ENCODE measurements around the gene SGK1.
"Not testable (repeated sequence)": the region's sequence is repeated elsewhere in the genome, so short reads cannot be mapped to it uniquely, and the experiment has no call there.

Gene SGK1

DNA sequence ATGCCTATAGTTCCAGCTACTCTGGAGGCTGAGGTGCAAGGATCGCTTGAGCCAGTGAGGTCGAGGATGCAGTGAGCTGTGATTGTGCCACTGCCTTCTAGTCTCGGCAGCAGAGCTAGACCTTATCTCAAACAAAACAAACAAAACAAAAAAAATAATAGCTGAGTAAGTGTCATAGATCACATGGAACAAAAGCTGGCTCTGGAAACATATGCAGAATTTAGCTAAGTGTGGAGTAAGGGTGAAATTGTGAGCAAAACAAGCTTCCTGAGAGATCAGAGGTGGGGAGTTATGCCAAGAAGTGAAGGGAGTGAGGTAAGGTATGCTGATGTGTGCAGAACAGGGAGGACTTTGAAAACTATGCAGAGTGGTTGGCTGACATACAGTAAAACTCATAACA lies 18.7 kb downstream of the SGK1 start:
- no peak for DNase-seq

DNA sequence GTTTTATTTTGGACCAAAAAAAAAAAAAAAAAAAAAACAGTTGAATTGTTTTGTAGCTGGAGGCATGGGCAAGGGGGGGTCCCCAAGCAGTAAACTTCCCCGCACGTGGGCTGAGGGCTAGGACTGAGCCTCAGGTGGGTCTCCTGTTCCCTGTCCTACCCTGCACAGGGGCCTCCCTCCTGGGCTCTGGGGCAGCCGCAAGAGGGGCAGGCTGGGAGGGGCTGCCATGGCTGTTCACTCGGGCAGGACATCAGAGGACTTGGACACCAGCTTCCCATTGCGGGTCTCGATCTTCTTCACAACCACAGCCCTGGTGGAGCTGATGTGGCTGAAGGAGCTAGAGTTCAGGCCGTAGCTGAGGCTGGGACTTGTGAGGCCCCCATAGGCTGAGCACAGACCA lies 21.1 kb downstream of the SGK1 start:
- DNase-seq = no peak

GRCh38 chr6:134295953-134296553 lies 21.9 kb downstream of the SGK1 start:
- peak; percentile 72 for DNase-seq

- no peak for DNase-seq
Observed at GRCh38 chr6:134293659-134294161, 24.2 kb downstream of the SGK1 start.

GRCh38 chr6:134291156-134291555 lies 26.8 kb downstream of the SGK1 start:
- no peak for DNase-seq

DNA sequence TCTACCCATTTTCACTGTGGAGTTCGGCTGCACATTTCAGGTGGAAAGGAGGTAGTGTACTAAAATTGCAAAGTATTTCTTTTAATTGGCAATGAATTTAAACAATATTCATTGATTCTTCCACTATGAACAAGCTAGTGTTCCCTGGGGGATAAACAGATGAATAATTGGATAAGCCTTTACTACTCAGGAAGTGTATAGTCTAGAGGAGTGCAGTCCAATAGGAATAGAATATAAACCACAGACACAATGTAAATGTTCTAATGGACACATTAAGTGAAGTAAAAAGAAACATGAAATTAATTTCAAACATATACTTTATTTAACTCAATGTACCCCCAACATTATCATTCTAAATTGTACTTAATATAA lies 28.7 kb downstream of the SGK1 start:
- DNase-seq = no peak

DNA sequence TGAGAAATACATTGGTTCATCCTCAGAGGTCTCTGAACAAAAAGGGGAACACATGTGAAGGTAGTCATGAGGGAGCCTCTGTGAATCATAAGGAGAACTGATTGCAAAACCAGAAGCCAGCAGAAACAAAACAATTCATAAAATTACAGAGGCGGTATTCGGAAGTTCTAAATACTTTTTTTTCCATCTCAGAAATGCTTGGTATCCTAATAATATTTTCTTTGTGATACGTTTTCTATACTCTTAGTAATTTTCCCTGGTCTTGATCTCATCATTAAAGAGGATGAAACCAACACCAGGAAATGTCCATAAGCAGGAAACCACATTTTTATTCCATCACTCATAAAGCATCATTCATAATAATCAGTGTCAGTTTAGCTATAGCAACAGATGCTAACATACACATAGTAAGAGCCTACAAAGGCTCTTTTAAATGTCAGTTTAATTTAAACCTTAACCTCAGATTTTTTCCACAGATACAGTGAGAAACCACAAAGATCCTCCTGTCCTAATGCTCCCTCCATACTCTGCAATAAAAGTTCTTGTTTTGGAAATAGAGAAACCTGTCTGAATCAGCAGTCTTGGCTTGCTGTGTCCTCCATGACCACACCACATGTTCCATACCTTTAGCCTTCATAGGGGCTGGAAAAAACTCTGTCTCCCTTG lies 29.2 kb downstream of the SGK1 start:
- DNase-seq = peak; percentile 50

GRCh38 chr6:134287859-134288537 lies 29.9 kb downstream of the SGK1 start:
- no peak for DNase-seq

DNA sequence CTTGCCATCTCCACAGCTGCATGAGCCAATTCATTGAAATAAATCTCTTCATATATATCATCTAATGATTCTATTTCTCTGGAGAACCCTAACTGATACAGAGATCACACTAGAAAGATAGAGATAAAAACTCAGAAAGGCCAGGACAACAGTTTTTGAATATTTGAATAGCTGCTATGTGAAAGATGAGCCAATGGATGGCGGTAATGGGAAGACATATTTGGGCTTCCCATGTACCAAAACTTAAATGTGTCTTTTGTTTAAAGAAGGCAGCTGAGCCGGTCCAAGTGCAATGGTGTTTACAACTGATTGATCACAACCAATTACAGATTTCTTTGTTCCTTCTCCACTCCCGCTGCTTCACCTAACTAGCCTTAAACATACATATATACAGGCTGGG lies 35.1 kb downstream of the SGK1 start:
- DNase-seq = no peak

DNA sequence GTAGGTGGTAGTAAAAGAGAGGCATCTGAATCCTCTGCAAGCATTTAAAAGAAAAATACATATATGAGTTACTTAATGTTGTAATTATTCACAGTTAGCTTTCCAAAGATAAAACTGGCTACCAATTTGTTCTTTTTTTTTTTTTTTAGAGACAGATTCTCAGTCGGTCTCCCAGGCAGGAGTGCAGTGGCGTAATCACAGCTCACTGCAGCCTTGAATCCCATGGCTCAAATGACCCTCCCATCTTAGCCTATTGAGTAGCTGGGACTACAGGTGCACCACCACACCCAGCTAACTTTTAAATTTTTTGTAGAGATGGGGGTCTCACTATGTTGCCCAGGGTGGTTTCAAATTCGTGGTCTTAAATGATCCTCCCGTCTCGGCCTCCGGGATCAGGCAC lies 36.5 kb downstream of the SGK1 start:
- DNase-seq = no peak

GRCh38 chr6:134278000-134278399 lies 39.9 kb downstream of the SGK1 start:
- no peak for DNase-seq

DNA sequence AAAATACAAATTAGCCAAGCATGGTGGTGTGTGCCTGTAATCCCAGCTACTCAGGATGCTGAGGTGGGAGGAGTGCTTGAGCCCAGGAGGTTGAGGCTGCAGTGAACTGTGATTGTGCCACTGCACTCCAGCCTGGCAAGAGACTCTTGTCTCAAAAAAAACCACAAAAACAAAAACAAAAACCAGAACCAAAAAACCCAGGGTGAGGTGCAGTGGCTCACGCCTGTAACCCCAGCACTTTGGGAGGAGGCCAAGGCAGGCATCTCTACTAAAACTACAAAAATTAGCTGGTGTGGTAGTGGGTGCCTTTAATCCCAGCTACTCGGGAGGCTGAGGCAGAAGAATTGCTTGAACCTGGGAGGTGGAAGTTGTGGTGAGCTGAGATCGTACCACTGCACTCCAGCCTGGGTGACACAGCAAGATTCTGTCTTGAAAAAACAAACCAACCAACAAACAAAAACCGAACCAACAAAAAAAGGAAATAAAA lies 41.0 kb downstream of the SGK1 start:
- not testable (repeated sequence) for DNase-seq

GRCh38 chr6:134272374-134272773 lies 45.5 kb downstream of the SGK1 start:
- DNase-seq = no peak

DNA sequence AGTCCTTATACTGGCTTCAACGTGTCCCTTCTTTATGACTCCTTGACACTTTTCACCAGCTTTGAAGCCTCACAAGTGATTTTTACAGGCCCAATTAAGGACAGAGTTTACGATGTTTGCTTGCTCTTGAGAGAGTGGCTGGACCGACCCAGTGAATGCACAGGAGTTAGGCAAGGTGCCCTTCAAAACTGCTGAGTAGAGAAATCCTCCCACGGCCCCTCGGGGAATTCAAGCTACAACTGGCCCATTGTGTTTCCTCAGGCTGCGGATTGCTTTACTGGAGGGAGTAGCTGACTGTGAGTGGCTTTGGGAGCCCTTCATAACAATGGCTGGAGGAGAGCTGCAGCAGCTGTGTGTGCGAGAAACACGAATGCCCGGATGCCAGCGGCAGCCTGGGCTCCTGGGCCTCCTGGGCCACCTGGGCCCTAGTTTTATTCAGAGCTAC lies 50.0 kb downstream of the SGK1 start:
- DNase-seq = no peak

DNA sequence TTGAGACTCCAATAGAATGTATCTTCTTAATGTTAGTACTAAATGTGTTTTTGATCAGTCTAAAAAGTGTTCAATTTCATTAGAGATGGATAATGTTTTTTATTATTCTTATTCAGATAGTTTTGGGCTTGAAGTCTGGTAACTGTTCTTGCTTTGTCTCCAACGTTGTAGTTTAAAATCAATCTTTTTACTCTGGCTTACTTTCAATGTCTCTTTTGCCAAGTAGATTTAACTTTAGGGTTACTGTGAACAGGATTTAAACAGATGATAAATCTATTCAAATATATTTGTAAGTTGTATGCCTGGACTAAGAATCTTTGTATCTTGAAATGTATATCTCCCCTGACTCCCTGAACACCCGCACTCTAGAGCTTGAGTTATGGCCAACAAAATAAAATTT lies 51.1 kb downstream of the SGK1 start:
- DNase-seq = no peak

- DNase-seq = no peak
Observed at GRCh38 chr6:134261766-134262165, 56.1 kb downstream of the SGK1 start.

GRCh38 chr6:134258849-134259306 lies 59.0 kb downstream of the SGK1 start:
- DNase-seq = no peak

- DNase-seq = no peak
Observed at GRCh38 chr6:134257516-134257915, 60.4 kb downstream of the SGK1 start.

DNA sequence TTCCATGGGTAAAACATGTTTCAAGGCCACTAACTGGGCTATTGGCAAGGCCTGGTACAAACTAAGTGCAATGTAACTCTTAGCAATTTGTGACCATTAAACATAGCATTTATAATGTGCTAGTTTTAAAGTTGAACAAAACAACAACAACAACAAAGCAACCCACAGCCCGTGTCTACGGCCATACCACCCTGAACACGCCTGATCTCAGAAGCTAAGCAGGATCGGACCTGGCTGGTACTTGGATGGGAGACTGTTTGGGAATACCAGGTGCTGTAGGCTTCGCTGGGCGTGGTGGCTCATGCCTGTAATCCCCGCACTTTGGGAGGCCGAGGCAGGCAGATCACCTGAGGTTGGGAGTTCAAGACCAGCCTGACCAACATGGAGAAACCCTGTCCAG lies 61.0 kb downstream of the SGK1 start:
- no peak for DNase-seq

GRCh38 chr6:134255280-134255679 lies 62.6 kb downstream of the SGK1 start:
- DNase-seq = not testable (repeated sequence)

DNA sequence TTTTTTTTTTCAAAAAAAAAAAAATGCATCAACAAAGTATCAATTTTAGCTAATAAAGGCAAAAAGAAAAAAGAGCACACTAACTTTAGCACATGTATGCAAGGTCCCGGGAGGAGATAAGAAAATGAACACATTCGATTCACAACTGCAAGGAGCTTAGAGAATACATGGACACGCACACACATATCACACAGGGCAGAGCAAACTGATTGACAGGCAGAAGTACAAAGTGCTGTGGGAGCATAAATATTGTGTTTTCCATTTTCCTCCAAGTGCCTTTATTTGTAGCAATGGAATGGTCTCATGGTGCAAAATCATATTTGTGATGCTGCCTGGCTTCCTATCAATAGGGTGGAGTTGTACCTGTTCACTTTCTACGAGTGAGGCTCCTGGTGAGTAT lies 63.8 kb downstream of the SGK1 start:
- no peak for DNase-seq

DNA sequence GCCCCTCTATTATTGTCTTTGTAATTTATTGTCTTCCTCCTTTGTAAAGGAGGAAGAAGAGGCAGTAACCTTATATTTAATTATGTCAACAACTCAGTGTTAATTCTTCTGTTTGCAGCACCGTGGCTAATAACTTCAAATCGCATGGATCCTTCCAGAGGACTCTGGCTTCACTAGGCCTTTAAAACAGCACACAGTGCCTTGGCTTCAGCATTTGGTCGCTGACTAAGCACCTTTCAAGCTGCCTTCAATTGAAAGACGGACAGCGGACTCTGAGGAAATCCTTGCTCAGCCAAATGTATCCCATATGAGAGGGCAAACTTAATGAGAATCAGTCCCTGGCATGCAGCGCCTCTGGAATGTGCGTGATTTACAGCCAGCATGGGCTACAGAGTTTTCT lies 64.2 kb downstream of the SGK1 start:
- no peak for DNase-seq

- no peak for DNase-seq
Observed at GRCh38 chr6:134251320-134251719, 66.6 kb downstream of the SGK1 start.

- DNase-seq = no peak
Observed at GRCh38 chr6:134250776-134251175, 67.1 kb downstream of the SGK1 start.

All from GF-D8 (cell line).